GM18909 (cell line): ENCODE results near the gene ARL6IP1.

Source experiments
- ATAC-seq: cut with Tn5 transposase; IDR thresholded peaks from one replicate; pipeline ENCODE4 v1.9.1; 2021; ENCODE audit warnings: mild to moderate bottlenecking; ENCODE audit not compliant: unreplicated experiment, poor library complexity

ARL6IP1 gene

DNA sequence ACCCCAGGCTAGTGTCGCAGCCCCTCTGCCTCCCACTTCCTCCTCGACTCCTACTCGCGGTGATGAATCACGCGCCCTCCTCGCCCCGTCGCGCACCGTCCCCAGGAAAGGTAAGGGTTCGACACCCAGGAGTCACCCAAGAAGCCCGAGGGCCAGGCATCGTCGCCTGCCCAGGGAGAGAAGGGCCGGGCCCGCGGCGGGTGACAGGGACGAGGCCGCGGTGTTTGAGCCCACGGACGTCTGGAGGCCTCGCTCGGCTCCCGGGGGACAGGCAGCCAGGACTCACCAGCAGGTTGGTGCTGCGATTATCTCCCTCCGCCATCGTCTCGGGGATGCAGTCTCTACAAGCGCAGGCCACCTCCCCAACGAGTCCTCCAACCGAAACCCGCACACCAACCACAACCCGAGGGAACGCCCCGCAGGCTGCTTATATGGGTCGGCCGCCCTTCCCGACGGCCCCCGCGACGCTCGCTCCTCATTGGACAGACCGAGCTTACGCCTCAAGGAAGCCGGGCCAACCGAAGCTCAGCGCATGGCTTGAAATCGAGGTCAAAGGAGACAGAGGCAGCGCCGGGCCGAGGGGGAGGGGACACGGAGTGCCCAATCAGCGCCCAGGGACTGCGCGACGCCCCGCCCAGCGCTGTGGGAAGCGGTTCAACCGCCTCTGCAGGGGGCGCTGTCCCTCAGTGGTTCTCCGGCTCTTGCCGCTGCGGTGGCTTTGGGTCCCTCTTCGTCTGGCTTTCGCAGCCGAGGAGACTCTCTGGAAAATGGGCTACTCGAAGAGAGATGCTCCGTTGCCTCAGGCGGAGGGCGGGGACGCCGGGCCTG, at the start of gene ARL6IP1:
ARL6IP1 (minus strand) TSS at position 405 of the 828 bp plus-strand sequence; CDS start at position 322, 83 bp downstream.
- peak; percentile 95 for ATAC-seq

DNA sequence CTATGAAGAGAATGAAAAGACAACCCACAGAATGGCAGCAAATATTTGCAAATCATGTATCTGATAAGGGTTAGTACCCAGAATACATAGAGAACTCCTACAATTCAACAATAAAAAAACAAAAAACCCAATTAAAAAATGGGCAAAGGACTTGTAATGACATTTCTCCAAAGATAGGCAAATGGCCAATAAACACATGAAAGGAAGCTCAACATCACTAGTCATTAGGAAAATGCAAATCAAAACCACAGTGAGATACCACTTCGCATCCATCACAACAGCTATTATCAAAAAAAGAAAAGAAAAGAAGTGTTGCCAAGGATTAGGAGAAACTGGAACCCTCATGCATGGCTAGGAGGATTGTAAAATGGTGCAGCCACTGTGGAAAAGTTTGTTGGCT, 45.1 kb upstream of the ARL6IP1 start:
- ATAC-seq: no peak

DNA sequence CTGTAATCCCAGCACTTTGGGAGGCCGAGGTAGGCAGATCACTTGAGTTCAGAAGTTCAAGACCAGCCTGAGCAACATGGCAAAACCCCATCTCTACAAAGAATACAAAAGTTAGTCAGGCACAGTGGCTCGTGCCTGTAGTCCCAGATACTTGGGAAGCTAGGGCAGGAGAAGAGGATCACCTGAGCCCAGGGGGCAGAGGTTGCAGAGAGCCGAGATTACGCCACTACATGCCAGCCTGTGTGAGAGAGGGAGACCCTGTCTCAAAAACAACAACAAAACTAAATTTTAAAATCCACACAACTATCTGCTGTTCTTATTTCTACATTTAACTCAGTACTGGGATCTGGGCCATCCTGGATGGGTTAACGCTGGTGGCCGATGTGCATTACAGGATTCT, 41.2 kb upstream of the ARL6IP1 start:
- no peak for ATAC-seq

DNA sequence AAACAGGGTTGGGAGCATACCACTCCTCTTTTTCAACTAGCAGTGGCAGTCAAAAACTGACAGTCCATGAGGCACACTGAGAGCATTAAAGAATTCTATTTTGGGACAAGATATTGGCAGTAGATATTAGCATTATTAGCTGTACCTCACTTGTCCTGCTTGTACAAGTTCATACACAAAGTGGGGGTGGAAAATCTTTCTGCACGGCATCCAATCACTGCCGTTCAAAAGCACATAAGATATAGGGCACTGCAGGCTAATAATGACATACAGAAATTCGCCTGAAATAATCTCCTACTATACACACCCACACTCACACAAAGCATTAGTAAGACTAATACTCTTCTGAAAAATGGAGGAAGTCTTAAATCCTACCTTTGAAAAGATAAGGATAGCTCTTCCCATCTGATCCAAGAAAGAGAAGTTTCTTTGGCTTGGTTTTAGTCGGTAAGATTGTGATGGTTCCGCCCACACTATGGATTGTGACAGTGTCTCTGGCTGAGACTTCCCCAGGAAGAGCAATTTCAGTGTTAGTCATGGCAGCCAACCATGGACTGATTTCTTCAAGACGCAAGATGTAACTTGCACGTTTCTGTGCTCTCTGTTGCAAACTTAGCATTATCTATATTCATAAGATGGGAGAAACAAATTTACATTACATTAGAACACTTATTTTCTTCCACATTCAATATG, 40.6 kb upstream of the ARL6IP1 start:
- ATAC-seq: no peak

DNA sequence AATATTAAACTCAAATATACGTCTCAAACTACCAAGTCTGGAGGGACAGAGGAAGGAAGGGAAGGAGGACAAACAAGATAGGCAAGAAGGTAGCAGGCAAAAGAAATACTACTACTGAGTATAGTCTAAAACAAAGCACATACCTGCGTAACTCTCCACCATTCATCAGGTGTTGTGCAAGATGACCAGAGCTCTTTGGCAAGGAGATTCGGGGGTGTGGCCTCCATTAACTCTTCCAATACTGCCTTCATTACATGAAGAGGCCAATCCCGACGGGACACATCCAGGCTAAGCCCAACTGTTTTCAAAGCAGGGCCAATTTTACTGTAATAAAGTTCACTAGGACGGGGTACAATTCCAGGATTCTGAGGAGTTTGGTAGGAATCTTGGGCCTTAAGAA, 38.2 kb upstream of the ARL6IP1 start:
- no peak for ATAC-seq

DNA sequence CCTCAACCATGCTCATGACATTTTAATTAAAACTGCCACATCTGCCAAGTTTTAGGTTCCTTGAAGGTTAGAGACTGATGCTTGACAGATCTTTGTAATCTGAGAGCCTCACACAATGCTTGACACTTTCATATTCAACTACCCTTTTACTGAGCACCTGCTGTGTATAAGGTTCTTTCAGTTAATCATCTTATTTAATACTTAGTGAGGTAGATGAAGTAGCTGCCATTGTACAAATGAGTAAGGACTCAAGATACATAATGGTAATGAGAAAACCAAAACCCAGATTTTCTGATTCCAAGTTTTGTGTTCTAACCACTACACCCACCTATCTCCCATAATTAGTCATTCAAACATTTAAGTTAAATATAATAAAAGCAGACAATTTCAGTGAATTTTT, 35.4 kb upstream of the ARL6IP1 start:
- no peak for ATAC-seq

DNA sequence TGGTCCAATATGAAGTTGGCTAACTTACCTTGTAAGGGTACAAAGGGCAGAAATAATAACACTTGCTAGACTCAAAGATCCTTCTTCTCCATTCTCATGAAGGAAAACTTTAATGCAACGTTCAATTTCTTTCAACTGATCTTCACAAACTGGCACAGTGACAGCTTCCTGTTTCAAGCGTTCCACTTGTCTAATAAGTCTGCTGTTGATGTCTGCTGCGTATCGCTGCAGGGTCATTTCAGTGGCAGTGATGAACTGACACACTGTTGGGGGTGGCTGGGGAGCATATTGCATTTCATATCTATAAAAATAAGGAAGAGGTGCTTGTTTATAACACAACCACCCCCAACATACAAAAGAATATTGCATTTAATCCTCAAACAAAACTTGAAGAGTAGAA, 33.5 kb upstream of the ARL6IP1 start:
- no peak for ATAC-seq

DNA sequence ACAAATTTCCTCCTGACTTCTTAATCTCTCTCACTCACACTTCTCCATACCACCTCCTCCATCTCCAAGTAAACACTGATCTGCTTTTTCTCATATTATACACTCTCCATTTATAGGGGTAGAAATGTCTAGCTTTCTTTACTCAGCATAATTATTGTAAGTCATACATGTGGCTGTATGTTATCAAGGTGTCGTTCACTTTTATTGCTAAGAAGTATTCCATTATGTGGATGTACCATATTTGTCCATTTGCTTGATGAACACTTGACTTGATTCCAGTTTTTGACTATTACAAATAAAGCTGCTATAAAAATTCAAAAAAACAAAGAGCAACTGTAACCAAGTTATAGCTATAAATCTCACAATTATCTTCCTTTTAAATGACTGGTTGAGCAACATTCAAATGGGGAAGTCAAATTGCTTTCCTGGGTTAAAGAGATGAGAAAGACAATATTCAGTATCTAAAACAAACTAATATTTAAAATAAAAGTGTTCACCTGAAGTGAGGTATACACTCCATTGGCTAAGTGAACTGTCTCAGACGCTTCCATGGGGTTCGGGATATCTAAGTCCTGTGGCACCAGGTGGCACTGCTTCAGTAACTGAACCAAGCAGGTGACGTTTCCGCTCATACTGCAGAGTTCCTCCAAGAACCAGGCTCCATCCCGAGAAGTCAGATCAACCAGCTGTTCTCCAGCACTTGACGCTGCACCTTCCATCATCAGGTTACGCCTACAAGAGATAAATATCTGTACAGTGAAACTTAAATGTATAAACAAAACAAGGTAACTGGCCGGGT, 32.6 kb upstream of the ARL6IP1 start:
- ATAC-seq: no peak

DNA sequence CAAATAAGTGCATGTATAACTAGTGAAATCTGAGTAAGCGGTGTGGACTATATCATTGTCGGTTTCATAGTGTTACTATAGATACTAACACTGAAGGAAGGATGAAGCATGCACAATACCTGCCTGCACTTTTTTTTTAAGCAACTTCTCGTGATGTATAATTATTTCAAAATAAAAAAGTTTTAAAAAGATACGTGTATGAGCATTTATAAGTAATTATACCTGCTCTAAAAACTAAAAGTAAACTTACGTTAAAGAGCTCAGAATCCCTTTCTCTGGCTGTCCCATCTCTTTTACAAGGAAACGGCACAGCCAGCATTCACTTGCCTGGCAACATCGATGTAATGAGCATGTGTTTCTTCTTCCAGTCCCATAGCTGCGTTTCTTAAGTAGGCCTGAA, 31.3 kb upstream of the ARL6IP1 start:
- no peak for ATAC-seq

DNA sequence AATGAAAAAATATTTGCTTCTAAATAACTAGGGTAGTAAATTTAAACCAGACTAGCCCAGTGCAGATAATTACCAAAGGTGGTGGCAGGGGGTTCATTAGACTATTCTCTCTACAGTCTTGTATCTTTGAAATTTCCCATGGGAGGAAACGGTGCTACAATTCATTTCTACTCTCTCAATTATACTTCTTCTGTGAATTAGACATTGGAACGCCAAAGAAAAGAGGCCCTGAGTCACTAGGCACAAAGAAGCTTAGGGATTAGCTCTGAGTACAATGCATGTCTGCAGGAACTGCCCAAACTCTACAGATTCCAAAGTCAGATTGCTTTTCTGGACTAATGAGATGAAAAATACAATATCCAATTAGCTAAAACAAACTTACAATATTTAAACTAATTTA, 30.7 kb upstream of the ARL6IP1 start:
- ATAC-seq: no peak

DNA sequence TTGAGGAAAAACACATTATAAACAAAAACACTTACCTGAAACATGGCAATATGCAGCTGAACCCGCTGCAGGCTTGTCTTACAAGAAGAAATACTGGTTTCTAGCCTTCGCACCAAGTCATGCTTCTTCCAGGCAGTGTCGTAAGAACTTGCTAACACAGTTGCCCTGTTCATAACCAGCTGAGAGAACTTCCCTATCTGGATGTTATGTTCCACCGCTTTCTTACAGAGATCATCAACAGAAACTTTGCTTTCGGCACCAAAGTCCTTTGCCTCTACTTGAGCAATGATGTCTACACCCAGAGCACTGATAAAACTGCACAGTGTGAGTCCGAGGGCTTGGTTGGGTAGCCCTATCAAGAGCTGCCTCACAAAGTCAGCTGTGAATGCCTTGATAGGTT, 27.9 kb upstream of the ARL6IP1 start:
- ATAC-seq: no peak

DNA sequence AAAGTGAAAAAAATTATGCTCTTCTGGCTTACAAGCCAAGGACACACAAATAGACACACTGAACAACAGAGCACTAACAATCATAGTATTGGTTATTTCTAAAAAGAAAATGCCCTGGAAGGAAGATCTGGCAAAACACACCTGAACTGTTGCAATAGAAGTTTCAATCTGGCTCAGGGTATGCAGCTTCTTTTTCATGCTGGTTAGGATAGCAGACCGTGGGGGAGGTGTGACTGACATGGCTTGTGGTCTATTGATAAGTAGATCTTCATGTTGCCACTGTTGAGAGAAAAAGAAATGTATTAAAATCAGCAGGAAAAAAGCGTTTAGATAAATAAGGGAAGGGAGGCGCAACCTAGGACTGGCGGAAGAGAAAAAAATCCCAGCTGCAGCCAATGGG, 26.5 kb upstream of the ARL6IP1 start:
- no peak for ATAC-seq

DNA sequence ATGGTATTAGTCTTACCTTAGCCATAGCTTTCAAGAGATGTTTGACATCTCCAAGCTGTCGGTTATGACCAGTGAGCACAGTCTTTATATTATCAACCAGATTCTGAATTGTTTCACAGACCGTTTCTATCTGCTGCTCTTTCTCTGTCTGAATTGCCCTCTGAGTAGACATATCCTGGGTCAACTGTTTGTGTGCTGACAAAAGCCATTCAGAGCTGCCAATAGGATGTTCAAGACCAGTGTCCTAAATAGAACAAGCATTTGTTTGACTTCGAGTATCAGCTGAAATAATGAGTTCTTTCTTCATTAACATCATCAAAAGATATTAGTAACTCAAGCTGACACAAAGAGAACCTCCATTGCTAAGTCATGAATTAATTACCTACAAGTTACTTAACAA, 14.9 kb upstream of the ARL6IP1 start:
- ATAC-seq: no peak

DNA sequence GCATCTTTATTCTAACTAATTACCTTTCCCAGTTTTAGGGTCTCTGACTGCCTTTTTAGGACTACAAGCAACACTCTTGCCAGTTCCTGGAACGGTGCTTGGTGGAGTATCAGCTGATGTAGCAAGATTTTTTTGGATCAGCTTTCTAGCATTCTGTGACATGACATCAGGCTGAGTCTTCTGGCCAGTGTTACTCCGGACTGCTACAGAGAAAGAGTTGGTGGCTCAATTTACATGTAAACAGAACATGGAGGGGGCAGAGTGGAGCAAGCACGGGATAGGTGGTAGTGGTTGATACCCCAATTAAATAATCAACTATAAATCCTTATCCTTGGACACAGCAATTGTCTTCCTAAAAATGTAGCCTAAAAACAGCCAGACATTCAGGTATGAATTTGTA, 10.6 kb upstream of the ARL6IP1 start:
- no peak for ATAC-seq

DNA sequence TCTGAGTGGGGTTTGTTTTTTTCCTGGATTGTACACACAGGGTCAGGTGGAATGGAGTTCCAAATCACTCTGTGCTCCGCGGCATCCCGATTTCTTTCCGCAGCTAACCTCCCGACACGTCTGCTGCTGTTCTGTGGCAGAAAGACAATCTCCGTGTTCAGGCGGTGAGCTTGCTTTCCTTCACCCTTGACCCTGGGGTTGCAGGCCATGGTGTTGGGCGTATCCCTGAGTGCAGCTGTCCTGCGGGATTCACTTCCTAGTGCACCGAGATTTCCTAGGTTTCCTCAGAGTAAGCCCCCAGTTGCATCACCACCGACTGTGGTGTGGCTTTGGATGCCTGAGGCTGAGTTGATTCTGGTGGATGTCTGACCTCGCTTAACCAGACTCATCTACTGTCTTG, 7.8 kb upstream of the ARL6IP1 start:
- ATAC-seq: no peak

DNA sequence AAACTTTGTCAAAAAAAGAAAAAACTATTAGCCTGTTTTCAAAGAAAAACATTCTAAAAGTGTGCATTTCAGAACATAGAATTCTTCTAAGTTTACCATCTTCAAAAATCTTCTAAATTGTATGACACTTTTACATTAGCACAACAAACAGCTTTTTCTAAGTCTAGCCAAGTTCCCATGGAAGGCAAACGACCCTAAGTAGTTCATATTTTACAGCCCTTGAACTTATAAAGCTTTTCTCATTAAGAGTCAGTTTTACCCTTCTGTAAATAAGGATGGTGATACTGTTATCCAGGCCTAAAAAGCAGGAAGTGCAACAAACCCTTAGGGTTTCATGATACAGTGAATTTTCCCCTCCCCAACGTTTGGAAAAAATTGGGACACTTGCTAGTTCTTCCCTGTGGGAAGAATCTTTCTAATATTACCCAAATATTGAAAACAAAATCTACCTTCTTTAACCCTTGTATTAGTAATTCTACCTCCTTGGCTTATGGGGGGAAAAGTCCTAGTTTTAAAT, 4.0 kb upstream of the ARL6IP1 start:
- ATAC-seq: no peak

DNA sequence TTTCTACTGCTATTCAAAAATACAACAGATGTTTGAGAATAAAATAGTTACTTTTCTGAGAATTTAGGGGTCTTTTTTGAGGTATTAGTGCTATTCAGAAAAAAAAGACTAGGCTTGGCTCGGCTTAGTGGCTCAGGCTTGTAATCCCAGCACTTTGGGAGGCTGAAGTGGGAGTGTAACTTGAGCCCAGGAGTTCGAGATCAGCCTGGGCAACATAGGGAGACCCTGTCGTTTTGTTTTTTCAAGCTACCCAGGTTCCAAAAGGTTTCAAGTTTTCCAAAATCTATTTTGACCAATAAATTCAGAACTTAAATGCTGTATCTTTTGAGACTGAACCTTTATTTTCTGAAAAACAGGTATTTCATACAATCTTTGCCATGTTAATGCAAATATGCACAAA, 3.2 kb upstream of the ARL6IP1 start:
- no peak for ATAC-seq

DNA sequence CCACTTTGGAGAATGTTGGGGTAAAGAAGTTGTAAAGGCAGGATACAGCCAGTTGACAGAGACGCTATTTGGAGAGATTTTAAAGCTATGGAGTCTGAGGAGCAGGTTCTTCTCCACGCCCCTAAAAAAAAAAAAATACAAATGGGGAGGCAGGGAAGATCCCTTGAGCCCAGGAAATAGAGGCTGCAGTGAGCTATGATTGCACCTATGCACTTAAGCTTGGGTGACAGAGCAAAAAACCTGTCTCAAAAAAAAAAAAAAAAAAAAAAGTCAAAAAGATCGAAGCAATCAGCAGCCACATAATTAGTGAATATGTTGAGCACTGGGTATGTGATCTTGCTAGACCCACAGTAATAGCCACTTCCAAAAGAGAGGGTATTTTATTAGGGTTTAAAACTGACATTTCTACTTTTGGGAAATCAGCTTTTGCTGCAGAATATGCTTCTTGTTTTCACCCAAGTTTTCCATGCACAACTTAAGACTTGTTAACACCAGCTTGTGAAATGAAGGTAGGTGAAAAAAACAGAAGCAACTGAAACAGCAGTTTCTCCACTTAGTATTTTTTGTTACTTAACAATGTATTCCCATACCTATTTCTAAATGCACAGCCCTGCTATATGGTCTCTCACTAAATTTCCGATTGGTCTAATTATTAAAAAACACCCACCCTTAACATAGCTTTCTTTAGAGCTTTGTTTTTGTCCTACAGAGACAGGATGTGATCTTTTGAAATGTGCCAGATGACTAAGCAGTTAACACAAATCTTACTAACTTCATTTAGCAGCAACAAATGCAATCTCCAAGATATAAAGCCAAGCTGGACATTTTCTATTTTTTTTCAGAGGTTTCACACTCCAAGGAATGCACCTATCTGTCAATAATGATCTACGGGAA, 2.5 kb upstream of the ARL6IP1 start:
- ATAC-seq: no peak

DNA sequence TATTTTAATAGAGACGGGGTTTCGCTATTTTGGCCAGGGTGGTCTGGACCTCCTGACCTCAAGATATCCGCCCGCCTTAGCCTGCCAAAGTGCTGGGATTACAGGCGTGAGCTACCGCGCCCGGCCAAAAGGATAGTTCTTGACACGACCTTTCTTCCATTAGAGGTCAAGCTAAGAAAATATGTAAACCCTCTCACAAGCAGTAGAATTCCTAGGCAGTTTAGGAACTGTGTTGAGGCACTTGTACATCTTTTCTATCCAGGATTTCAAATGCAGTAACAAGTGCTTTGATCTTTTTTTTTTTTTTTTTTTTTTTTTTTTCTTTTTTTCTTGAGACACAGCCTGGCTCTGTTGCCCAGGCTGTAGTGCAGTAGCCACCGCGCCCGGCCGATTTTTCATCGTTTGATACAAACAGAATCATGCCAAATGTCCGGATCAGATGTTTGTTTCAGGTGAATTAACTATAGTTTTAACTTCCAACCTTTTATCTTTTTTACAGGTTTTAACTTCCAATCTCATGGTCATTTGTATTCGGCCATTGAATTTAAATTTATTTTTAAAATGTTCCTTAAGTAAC, 1.5 kb upstream of the ARL6IP1 start:
- ATAC-seq: no peak

DNA sequence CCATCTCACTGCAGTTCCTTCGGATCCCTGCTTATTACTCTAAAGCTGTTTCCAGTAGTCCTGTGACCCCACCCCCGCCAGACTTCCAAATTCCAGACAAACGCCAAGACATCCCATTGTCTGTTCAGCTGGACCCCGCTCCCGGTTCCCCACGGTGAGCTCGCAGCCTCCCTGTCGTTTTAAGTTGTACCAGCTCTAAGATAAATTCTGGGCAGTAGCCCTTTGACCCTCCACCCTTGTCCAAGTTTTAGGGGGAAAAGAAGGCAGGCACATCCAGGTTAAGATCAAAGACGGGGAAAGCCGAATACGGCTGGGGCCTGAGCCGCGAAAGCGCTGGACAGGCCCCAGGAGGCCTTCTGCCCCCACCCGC, 589 bp downstream of the ARL6IP1 start:
- ATAC-seq: no peak
